B cell (primary cell): ENCODE measurements around the gene PADI4. TPM values are rescaled to one million over a fixed set of nuclear protein-coding genes. Genes with fewer than 3 reads are reported as not detected.

Experiments
- ATAC-seq: fragments of 200-7000 bp; cut with Tn5 transposase; one replicate; pipeline ENCODE4 v1.10.0; 2021; ENCODE audit warnings: low read depth, mild to moderate bottlenecking, moderate number of reproducible peaks, moderate library complexity
- CTCF ChIA-PET: fragments of 350-600 bp; sonication (Branson Sonifier 250); formaldehyde crosslinking; loops from one replicate; lab custom pipeline; 2021; ENCODE audit warnings: antibody characterized with exemption, inconsistent platforms; lab: Charles Lee
- POLR2A ChIA-PET: fragments of 350-600 bp; sonication (Branson Sonifier 250); formaldehyde crosslinking; loops from one replicate; lab custom pipeline; 2021; ENCODE audit warnings: antibody characterized with exemption; lab: Charles Lee
- DNase-seq: peaks from one replicate; pipeline ENCODE4 v3.0.0; 2013
- H2AFZ ChIP-seq: 2 replicates; pipeline ENCODE4 v1.6.1; 2012; ENCODE audit warnings: mild to moderate bottlenecking, low read depth, low read length; ENCODE audit not compliant: insufficient read depth, poor library complexity, severe bottlenecking
- H3K27ac ChIP-seq, 2 donors: 1 replicate in 1 of 2; 2 replicates in 1 of 2; pipeline ENCODE4 v1.5.1; 2012 to 2013; ENCODE audit warnings: low read length in 2 of 2, mild to moderate bottlenecking in 2 of 2, moderate library complexity in 1 of 2
- H3K27me3 ChIP-seq, 4 experiments: fragments of 200-600 bp in 1 of 4; sonication (generic) in 1 of 4; replicated peaks in 1 of 4; 1 replicate in 2 of 4; 2 replicates in 2 of 4; pipeline versions ENCODE4 v1.6.1 to v1.7.0; 2013 to 2016; ENCODE audit warnings: low read length in 3 of 4, mild to moderate bottlenecking in 2 of 4, mixed read lengths in 1 of 4, moderate library complexity in 1 of 4; ENCODE audit not compliant: insufficient read depth in 4 of 4, control insufficient read depth in 3 of 4; ENCODE audit errors: control extremely low read depth in 1 of 4
- H3K36me3 ChIP-seq, 2 experiments: replicated peaks in 1 of 2; 1 replicate in 1 of 2; 2 replicates in 1 of 2; pipeline versions ENCODE4 v1.6.1 to v1.7.1; 2013; ENCODE audit warnings: low read length in 1 of 2; ENCODE audit not compliant: insufficient read depth in 2 of 2, control insufficient read depth in 1 of 2; ENCODE audit errors: control extremely low read depth in 1 of 2, extremely low read depth in 1 of 2
- H3K4me1 ChIP-seq, 2 donors: fragments of 200-600 bp in 1 of 2; sonication (generic) in 1 of 2; 1 replicate in 1 of 2; 2 replicates in 1 of 2; pipeline versions ENCODE4 v1.5.1 to v1.6.1; 2013 to 2017; ENCODE audit warnings: low read length in 2 of 2; ENCODE audit not compliant: control insufficient read depth in 2 of 2, insufficient read depth in 2 of 2
- H3K4me2 ChIP-seq: replicated peaks from 2 replicates; pipeline ENCODE3; 2012; ENCODE audit warnings: mild to moderate bottlenecking, low read depth, low read length; ENCODE audit not compliant: poor library complexity, severe bottlenecking
- H3K4me3 ChIP-seq, 5 experiments: fragments of 200-600 bp in 1 of 5; sonication (generic) in 1 of 5; 1 replicate in 3 of 5; 2 replicates in 2 of 5; pipeline versions ENCODE4 v1.5.1 to v1.7.0; 2011 to 2016; ENCODE audit warnings: low read length in 4 of 5, mild to moderate bottlenecking in 4 of 5, low read depth in 2 of 5, control low read depth in 1 of 5, moderate library complexity in 1 of 5; ENCODE audit not compliant: insufficient read depth in 1 of 5; ENCODE audit errors: control extremely low read depth in 1 of 5, extremely low read depth in 1 of 5
- H3K79me2 ChIP-seq: fragments of 200-600 bp; sonication (generic); one replicate; pipeline ENCODE4 v1.6.0; 2016; ENCODE audit warnings: low read length; ENCODE audit not compliant: control insufficient read depth, insufficient read depth
- H3K9ac ChIP-seq: fragments of 200-600 bp; sonication (generic); 2 replicates; pipeline ENCODE4 v1.6.1; 2017; ENCODE audit warnings: mild to moderate bottlenecking, low read length, moderate library complexity
- H3K9me3 ChIP-seq, 3 donors: one replicate each; pipeline versions ENCODE4 v1.6.1 to v1.7.1; 2013; ENCODE audit warnings: low read length in 2 of 3; ENCODE audit not compliant: control insufficient read depth in 2 of 3, insufficient read depth in 1 of 3; ENCODE audit errors: control extremely low read depth in 1 of 3
- H4K20me1 ChIP-seq: 2 replicates; pipeline ENCODE4 v1.6.0; 2012; ENCODE audit warnings: mild to moderate bottlenecking, low read length; ENCODE audit not compliant: insufficient read depth, control insufficient read depth, poor library complexity, severe bottlenecking
- H3K27ac Mint-ChIP-seq: one replicate; pipeline ENCODE4 v1.8.0; 2021; ENCODE audit warnings: mixed read lengths
- H3K27me3 Mint-ChIP-seq: one replicate; pipeline ENCODE4 v1.8.0; 2021; ENCODE audit warnings: mixed read lengths
- H3K4me1 Mint-ChIP-seq: one replicate; pipeline ENCODE4 v1.8.0; 2021; ENCODE audit warnings: mixed read lengths
- H3K4me3 Mint-ChIP-seq: one replicate; pipeline ENCODE4 v1.8.0; 2021; ENCODE audit warnings: mixed read lengths
- H3K9me3 Mint-ChIP-seq: one replicate; pipeline ENCODE4 v1.8.0; 2022; ENCODE audit warnings: mixed read lengths; ENCODE audit not compliant: insufficient read depth
- CTCF ChIP-seq: fragments of 200-600 bp; IDR thresholded peaks from one replicate; pipeline ENCODE4 v1.8.0; 2022; ENCODE audit warnings: antibody characterized with exemption, mild to moderate bottlenecking
- EZH2 ChIP-seq: IDR thresholded peaks from 2 replicates; pipeline ENCODE4 v1.6.1; 2012; ENCODE audit warnings: borderline replicate concordance, low read depth, mild to moderate bottlenecking, moderate library complexity, low read length; ENCODE audit not compliant: insufficient read depth, poor library complexity, severe bottlenecking
- WGBS: methylation state at CpG from one replicate; pipeline ENCODE4 v1.1.5; 2013; ENCODE audit warnings: missing lambda C conversion rate; ENCODE audit not compliant: insufficient coverage; 5-methylcytosine and 5-hydroxymethylcytosine counted together
- intact Hi-C: fragments of 100-400 bp; cut with micrococcal nuclease; formaldehyde crosslinking; loops from one replicate; pipeline ENCODE4 v1.10.0; 2022
- polyA plus RNA-seq: library from polyadenylated mRNA; depleted of rRNA; stranded (reverse); fragments of >200 nt; gene quantifications from 2 replicates; pipeline ENCODE4 v1.2.3, GENCODE V29; 2012
- total RNA-seq, 2 donors: library from RNA; stranded (reverse); fragments of 120-200 nt in 1 of 2; gene quantifications; 1 replicate in 1 of 2; 2 replicates in 1 of 2; pipeline versions ENCODE4 v1.2.3 to v1.2.4, GENCODE V29; 2013 to 2022

PADI4 gene
- total and polyA plus RNA-seq, 2 donors (not counting 1 experiment from before 2014, with no cell fraction given): 0.44 to 0.85 TPM

DNA sequence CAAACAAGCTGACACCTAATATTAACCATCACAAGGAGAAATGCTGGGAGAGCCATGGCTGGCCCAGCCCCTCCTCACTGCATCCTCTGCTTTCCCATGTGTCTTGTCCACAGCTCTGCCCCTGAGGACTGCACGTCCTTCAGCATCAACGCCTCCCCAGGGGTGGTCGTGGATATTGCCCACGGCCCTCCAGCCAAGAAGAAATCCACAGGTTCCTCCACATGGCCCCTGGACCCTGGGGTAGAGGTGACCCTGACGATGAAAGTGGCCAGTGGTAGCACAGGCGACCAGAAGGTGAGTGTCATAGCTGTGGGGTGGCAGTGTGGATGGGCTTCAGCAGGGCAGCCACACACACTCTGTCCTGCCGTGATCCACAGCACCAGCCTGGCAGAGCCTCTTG lies 22.9 kb downstream of the PADI4 start:
- TF ChIP-seq EZH2 (no peak), CTCF (no peak)
- Histone ChIP-seq H3K27me3 (peaks cover 0 to 17% (median 0%) of the 10 kb centered on the region in 4 experiments), H3K4me1 (no peaks in the 10 kb centered on the region), H3K4me2 (no peak overlapping the region), H3K36me3 (no peaks in the 10 kb centered on the region), H4K20me1 (no peaks in the 10 kb centered on the region), H2AFZ (no peak overlapping the region), H3K4me3 (no peak overlapping the region), H3K9me3 (no peaks in the 10 kb centered on the region), H3K27ac (no peak overlapping the region), H3K79me2 (no peaks in the 10 kb centered on the region), H3K9ac (no peak overlapping the region)
- ATAC-seq (no peak), DNase-seq (no peak)
- POLR2A ChIA-PET: no interaction called here
- CTCF ChIA-PET: no interaction called here
- H3K27ac Mint-ChIP-seq: no peak overlapping the region
- H3K9me3 Mint-ChIP-seq: no peaks in the 10 kb centered on the region
- H3K4me1 Mint-ChIP-seq: no peaks in the 10 kb centered on the region
- H3K27me3 Mint-ChIP-seq: peaks cover 46% of the 10 kb centered on the region
- 82% methylated on average over 7 of the region's 7 CpGs for WGBS
- intact Hi-C loops: no loop called here
- H3K4me3 Mint-ChIP-seq: no peak overlapping the region

- CTCF ChIA-PET: interaction anchor here (1.2 to 6.0 kb wide), 2 partner anchors 55 to 208 kb away, joined by 3 to 25 read pairs; no protein-coding TSS in a partner anchor
- H3K4me1 Mint-ChIP-seq: no peaks in the 10 kb centered on the region
- intact Hi-C loops: no loop called here
These were observed 25.1 kb downstream of the PADI4 start for GRCh38 chr1:17333081-17333480.

More at GRCh38 chr1:17333081-17333480, 25.1 kb downstream of the PADI4 start:
- Histone ChIP-seq H4K20me1 (no peaks in the 10 kb centered on the region), H3K9me3 (no peaks in the 10 kb centered on the region), H3K27ac (no peak overlapping the region), H3K79me2 (no peaks in the 10 kb centered on the region), H3K4me2 (no peak overlapping the region), H3K4me1 (no peaks in the 10 kb centered on the region), H2AFZ (no peak overlapping the region), H3K9ac (no peak overlapping the region), H3K4me3 (no peak overlapping the region), H3K27me3 (peaks cover 0 to 18% (median 0%) of the 10 kb centered on the region in 4 experiments), H3K36me3 (no peaks in the 10 kb centered on the region)
- H3K9me3 Mint-ChIP-seq: no peaks in the 10 kb centered on the region
- POLR2A ChIA-PET: no interaction called here
- no peak for TF ChIP-seq EZH2
- no peak for TF ChIP-seq CTCF
- H3K27ac Mint-ChIP-seq: no peak overlapping the region
- H3K4me3 Mint-ChIP-seq: no peak overlapping the region
- peaks cover 42% of the 10 kb centered on the region for H3K27me3 Mint-ChIP-seq
- 97% methylated on average over 8 of the region's 8 CpGs for WGBS
- no peak for ATAC-seq
- no peak for DNase-seq
